Kidney (tissue), 14 donors: ENCODE results near the gene GRPEL1. TPM values are rescaled to one million over a fixed set of nuclear protein-coding genes. Genes with fewer than 3 reads are reported as not detected.
A peak's percentile ranks its signal among the peaks of the same experiment; 100 is the strongest.

Source experiments
- DNase-seq, 5 donors: peaks; one replicate each; pipeline ENCODE4 v3.0.0-alpha.2; 2013 to 2020
- FAIRE-seq: peaks from 2 replicates; lab custom pipeline; 2012; peaks lifted over from hg19 to GRCh38; lab: Jason Lieb, UNC
- H3K27ac ChIP-seq, 2 donors: one replicate each; pipeline ENCODE4 v1.7.0; 2013; ENCODE audit warnings: low read depth in 2 of 2, low read length in 2 of 2, inconsistent platforms in 1 of 2
- H3K27me3 ChIP-seq: one replicate; pipeline ENCODE4 v1.7.1; 2013; ENCODE audit warnings: low read length, inconsistent platforms; ENCODE audit not compliant: control insufficient read depth, insufficient read depth
- H3K36me3 ChIP-seq, 3 donors: one replicate each; pipeline versions ENCODE4 v1.7.0 to v1.7.1; 2013; ENCODE audit warnings: low read length in 3 of 3, control low read depth in 1 of 3, inconsistent platforms in 1 of 3; ENCODE audit not compliant: insufficient read depth in 3 of 3, control insufficient read depth in 2 of 3
- H3K4me1 ChIP-seq, 3 donors: one replicate each; pipeline versions ENCODE4 v1.7.0 to v1.7.1; 2013; ENCODE audit warnings: low read length in 3 of 3, inconsistent platforms in 1 of 3, low read depth in 1 of 3; ENCODE audit not compliant: control insufficient read depth in 2 of 3, insufficient read depth in 2 of 3
- H3K4me3 ChIP-seq, 3 donors: one replicate each; pipeline versions ENCODE4 v1.7.0 to v1.8.1; 2013; ENCODE audit warnings: low read length in 3 of 3, control low read depth in 1 of 3, inconsistent platforms in 1 of 3
- H3K9ac ChIP-seq, 3 donors: one replicate each; pipeline versions ENCODE4 v1.7.0 to v1.7.1; 2013; ENCODE audit warnings: low read length in 3 of 3, control low read depth in 1 of 3, inconsistent platforms in 1 of 3
- H3K9me3 ChIP-seq, 3 donors: one replicate each; pipeline versions ENCODE4 v1.7.0 to v1.7.1; 2013; ENCODE audit warnings: low read length in 3 of 3, control low read depth in 1 of 3, inconsistent platforms in 1 of 3; ENCODE audit not compliant: control insufficient read depth in 2 of 3, insufficient read depth in 1 of 3
- CTCF ChIP-seq: IDR thresholded peaks from 3 replicates; pipeline ENCODE4 v1.5.1; 2012; ENCODE audit warnings: mild to moderate bottlenecking, moderate library complexity, borderline replicate concordance; ENCODE audit not compliant: insufficient read depth; ENCODE audit errors: extremely low read depth
- intact Hi-C: fragments of 100-400 bp; cut with DNase I; formaldehyde crosslinking; loops from one replicate; pipeline ENCODE4 v1.11.1; 2022
- polyA plus RNA-seq: library from polyadenylated mRNA; stranded (reverse); fragments of 350-450 nt; fragmentation: Illumina TruSeq; extraction: RNeasy Lipid Tissue Mini Kit (QIAGEN cat#74804); gene quantifications from one replicate; pipeline ENCODE4 v1.2.3, GENCODE V29; 2014; ENCODE audit warnings: low read depth, low replicate concordance; ENCODE audit not compliant: insufficient read depth
- total RNA-seq: library from RNA; stranded (reverse); fragmentation: NEBNext Ultra II Directional; extraction: Animal tissue kit (Norgen Biotek cat#: 25700); gene quantifications from one replicate; pipeline ENCODE4 v1.2.1, GENCODE V29; 2021
- donor health status: control.
- donor health status: control.
- donor health status: control.
- donor health status: control.
- donor health status: control.
- donor health status: DM: yes; HTN: yes; CAD: no.
- donor health status: Normal renal cell carcinoma (clear cell type).

GRPEL1 gene
- total and polyA plus RNA-seq, 2 donors from 2014 or later = 27.4 to 84.9 TPM

GRCh38 chr4:7115557-7116340 is 47.9 kb upstream of the GRPEL1 start:
- no peaks in the 10 kb centered on the region for H3K36me3 ChIP-seq
- intact Hi-C loops = no loop called here
- H3K27me3 ChIP-seq = no peaks in the 10 kb centered on the region
- DNase-seq (peak in 1 of 5 donors; percentile 55), FAIRE-seq (no peak)
- no peaks in the 10 kb centered on the region for H3K9me3 ChIP-seq
- no peak for TF ChIP-seq CTCF
- no peak overlapping the region for H3K27ac ChIP-seq
- no peak overlapping the region for H3K4me3 ChIP-seq
- H3K4me1 ChIP-seq = no peaks in the 10 kb centered on the region
- H3K9ac ChIP-seq = no peak overlapping the region

GRCh38 chr4:7112656-7113055 is 44.8 kb upstream of the GRPEL1 start:
- H3K9me3 ChIP-seq = no peaks in the 10 kb centered on the region
- FAIRE-seq (no peak), DNase-seq (peak in 2 of 5 donors; percentile 20 to 30)
- H3K9ac ChIP-seq = no peak overlapping the region
- H3K27me3 ChIP-seq = no peaks in the 10 kb centered on the region
- H3K4me3 ChIP-seq = no peak overlapping the region
- intact Hi-C loops = no loop called here
- no peaks in the 10 kb centered on the region for H3K36me3 ChIP-seq
- H3K4me1 ChIP-seq = no peaks in the 10 kb centered on the region
- TF ChIP-seq CTCF = no peak
- no peak overlapping the region for H3K27ac ChIP-seq

GRCh38 chr4:7111441-7111840 is 43.6 kb upstream of the GRPEL1 start:
- no peak for TF ChIP-seq CTCF
- Histone ChIP-seq H3K27ac (no peak overlapping the region), H3K36me3 (no peaks in the 10 kb centered on the region), H3K4me3 (no peak overlapping the region), H3K9me3 (no peaks in the 10 kb centered on the region), H3K4me1 (no peaks in the 10 kb centered on the region), H3K9ac (no peak overlapping the region), H3K27me3 (no peaks in the 10 kb centered on the region)
- intact Hi-C loops = no loop called here
- FAIRE-seq = no peak
- no peak for DNase-seq

- Histone ChIP-seq H3K9me3 (no peaks in the 10 kb centered on the region), H3K27ac (no peak overlapping the region), H3K4me1 (no peaks in the 10 kb centered on the region), H3K9ac (no peak overlapping the region), H3K36me3 (no peaks in the 10 kb centered on the region), H3K4me3 (no peak overlapping the region), H3K27me3 (no peaks in the 10 kb centered on the region)
- FAIRE-seq (no peak), DNase-seq (no peak)
- intact Hi-C loops = no loop called here
- no peak for TF ChIP-seq CTCF
These were observed 42.7 kb upstream of the GRPEL1 start for GRCh38 chr4:7110546-7110945.
